Measurements from ENCODE around the gene DNAAF9. TPM values are rescaled to one million over a fixed set of nuclear protein-coding genes. Genes with fewer than 3 reads are reported as not detected.

The DNAAF9 gene
- total and polyA plus RNA-seq, 2 donors (not counting 3 experiments of a cell fraction or from before 2014, with no cell fraction given), result 7.6 to 20.9 TPM

DNA sequence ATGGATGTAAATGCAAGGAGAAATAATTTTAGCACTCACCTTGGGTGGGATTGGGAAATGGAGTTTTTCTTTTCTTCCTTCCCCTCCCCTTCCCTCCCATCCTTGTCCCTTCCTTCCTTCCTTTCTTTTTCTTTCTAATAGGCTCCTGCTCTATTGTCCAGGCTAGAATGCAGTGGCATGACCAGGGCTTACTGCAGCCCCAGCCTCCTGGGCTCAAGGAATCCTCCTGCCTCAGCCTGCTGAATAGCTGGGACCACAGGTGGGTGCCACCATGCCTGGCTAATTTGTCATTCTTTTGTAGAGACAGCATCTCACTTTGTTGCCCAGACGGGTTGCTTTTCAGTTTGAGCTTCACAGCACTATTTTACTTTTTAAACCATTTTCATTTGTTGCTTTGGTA lies 41.9 kb upstream of the DNAAF9 start:
- no peaks in the 10 kb centered on the region for H4K20me1 ChIP-seq (replicated peaks; ENCODE audit: control insufficient read depth, extremely low read depth, insufficient read depth, low read length)
- H2AFZ ChIP-seq (ENCODE audit: low read depth, low read length), result no peak overlapping the region
- H3K9me3 ChIP-seq (replicated peaks; ENCODE audit: control insufficient read depth, insufficient read depth, low read length), result no peaks in the 10 kb centered on the region
- TF ChIP-seq FOS (IDR thresholded peaks at IDR 0.05; ENCODE audit: borderline replicate concordance, insufficient read depth, low read length) (no peak), GATA2 (IDR thresholded peaks at IDR 0.05; ENCODE audit: insufficient read depth, insufficient read length, low read depth, low read length) (no peak), POLR2AphosphoS5 (IDR thresholded peaks at IDR 0.05; ENCODE audit: insufficient read depth, low read depth, low read length) (no peak), MYC (IDR thresholded peaks at IDR 0.05; ENCODE audit: low read depth, low read length) (no peak), EZH2 (IDR thresholded peaks at IDR 0.05; ENCODE audit: borderline replicate concordance, low read depth, low read length, severe bottlenecking) (no peak), JUN (IDR thresholded peaks at IDR 0.05; ENCODE audit: borderline replicate concordance, insufficient read depth, insufficient read length, low read depth) (no peak), POLR2A (IDR thresholded peaks at IDR 0.05; ENCODE audit: low read depth, low read length) (no peak)
- TF ChIP-seq, protein P1, sequence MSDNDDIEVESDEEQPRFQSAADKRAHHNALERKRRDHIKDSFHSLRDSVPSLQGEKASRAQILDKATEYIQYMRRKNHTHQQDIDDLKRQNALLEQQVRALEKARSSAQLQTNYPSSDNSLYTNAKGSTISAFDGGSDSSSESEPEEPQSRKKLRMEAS (IDR thresholded peaks at IDR 0.05; ENCODE audit: insufficient read depth, insufficient read length), result no peak
- TF ChIP-seq, protein P2, sequence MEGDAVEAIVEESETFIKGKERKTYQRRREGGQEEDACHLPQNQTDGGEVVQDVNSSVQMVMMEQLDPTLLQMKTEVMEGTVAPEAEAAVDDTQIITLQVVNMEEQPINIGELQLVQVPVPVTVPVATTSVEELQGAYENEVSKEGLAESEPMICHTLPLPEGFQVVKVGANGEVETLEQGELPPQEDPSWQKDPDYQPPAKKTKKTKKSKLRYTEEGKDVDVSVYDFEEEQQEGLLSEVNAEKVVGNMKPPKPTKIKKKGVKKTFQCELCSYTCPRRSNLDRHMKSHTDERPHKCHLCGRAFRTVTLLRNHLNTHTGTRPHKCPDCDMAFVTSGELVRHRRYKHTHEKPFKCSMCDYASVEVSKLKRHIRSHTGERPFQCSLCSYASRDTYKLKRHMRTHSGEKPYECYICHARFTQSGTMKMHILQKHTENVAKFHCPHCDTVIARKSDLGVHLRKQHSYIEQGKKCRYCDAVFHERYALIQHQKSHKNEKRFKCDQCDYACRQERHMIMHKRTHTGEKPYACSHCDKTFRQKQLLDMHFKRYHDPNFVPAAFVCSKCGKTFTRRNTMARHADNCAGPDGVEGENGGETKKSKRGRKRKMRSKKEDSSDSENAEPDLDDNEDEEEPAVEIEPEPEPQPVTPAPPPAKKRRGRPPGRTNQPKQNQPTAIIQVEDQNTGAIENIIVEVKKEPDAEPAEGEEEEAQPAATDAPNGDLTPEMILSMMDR (IDR thresholded peaks at IDR 0.05; ENCODE audit: extremely low read depth in 1 of 2, insufficient read depth in 1 of 2, low read depth in 1 of 2, low read length in 2 of 2), result no peak
- ChIA-PET POLR2A (no interaction called here), CTCF (no interaction called here)
- H3K4me1 ChIP-seq (ENCODE audit: control insufficient read depth, extremely low read depth, insufficient read depth, low read length), result no peaks in the 10 kb centered on the region
- dilution Hi-C loops (cut with MboI; ENCODE audit: extremely low pct_ligation_motif_present, low sequenced_read_pairs) (no loop called here), intact Hi-C loops (cut with micrococcal nuclease) (no loop called here)
- no peaks in the 10 kb centered on the region for H3K9me1 ChIP-seq (replicated peaks; ENCODE audit: control insufficient read depth, extremely low read depth, insufficient read depth, low read length)
- no peaks in the 10 kb centered on the region for H3K79me2 ChIP-seq (ENCODE audit: control insufficient read depth, insufficient read depth, low read length)
- DNase-seq (ENCODE audit: low read depth, low spot score) (no peak), FAIRE-seq (no peak)
- H3K27ac ChIP-seq (ENCODE audit: insufficient read depth, low read depth, low read length), result no peak overlapping the region
- BruUV-seq (replicated peaks), result no TSS peak
- no peak overlapping the region for H3K4me2 ChIP-seq (ENCODE audit: insufficient read depth, low read length)
- H3K27me3 ChIP-seq (ENCODE audit: control insufficient read depth in 2 of 2, insufficient read depth in 2 of 2, low read length in 2 of 2), result peaks cover 17 to 21% of the 10 kb centered on the region in 2 experiments
- no peak overlapping the region for H3K9ac ChIP-seq (replicated peaks; ENCODE audit: extremely low read depth, insufficient read depth, low read length)
- no peak overlapping the region for H3K4me3 ChIP-seq (replicated peaks in 1 of 3; ENCODE audit: insufficient read depth in 1 of 3, low read depth in 1 of 3, low read length in 3 of 3)
- H3K36me3 ChIP-seq (ENCODE audit: control insufficient read depth in 2 of 2, extremely low read depth in 1 of 2, insufficient read depth in 2 of 2, low read length in 2 of 2), result no peaks in the 10 kb centered on the region

Data from endothelial cell of umbilical vein (primary cell).